Measurements from ENCODE around the gene TNRC18. TPM values are rescaled to one million over a fixed set of nuclear protein-coding genes. Genes with fewer than 3 reads are reported as not detected.

The TNRC18 gene
- total and polyA plus RNA-seq, 9 donors = 48.6 to 153 (median 91.8) TPM

DNA sequence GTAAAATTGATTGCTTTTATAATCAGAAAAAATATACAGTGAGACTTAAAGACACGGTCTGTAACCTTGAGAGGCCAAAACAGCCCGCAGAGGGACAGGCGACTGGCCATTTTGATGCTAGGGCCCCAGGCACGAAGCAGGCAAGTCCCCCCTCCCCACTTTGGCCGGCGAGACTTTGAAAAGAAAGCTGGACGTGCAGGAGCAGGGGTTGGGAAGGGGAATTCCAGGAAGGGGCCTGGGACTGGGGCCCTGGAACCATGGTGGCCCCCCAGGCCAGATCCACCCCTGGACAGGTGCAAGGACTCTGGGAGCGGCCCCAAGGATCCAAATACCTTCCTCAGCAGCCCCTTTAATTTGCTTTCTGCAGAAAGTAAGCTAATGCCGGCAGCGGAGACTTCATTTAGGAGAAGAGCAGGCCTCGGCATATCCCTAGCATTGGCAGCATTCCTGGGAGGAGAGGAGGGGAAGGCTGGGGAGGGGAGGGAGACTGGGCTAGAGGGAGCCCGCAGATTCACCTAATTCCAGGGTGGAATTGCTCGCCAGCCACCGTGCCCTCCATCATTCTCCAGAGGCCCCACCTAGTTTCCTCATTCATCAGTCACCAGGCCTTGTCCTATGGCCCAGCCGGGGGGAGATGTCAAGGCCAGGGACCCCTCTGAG is 24.9 kb upstream of the TNRC18 start:
- no peak overlapping the region for H3K27ac ChIP-seq
- no peaks in the 10 kb centered on the region for H3K27me3 ChIP-seq
- peaks cover 5% of the 10 kb centered on the region for H3K4me1 ChIP-seq (ENCODE audit: insufficient read depth)
- intact Hi-C loops (cut with DNase I) = loop anchor here in 2 of 4 donors (5.0 to 10.0 kb wide), 2 partner anchors 81 to 84 kb away; no protein-coding TSS in a partner anchor
- TF ChIP-seq, protein P1, sequence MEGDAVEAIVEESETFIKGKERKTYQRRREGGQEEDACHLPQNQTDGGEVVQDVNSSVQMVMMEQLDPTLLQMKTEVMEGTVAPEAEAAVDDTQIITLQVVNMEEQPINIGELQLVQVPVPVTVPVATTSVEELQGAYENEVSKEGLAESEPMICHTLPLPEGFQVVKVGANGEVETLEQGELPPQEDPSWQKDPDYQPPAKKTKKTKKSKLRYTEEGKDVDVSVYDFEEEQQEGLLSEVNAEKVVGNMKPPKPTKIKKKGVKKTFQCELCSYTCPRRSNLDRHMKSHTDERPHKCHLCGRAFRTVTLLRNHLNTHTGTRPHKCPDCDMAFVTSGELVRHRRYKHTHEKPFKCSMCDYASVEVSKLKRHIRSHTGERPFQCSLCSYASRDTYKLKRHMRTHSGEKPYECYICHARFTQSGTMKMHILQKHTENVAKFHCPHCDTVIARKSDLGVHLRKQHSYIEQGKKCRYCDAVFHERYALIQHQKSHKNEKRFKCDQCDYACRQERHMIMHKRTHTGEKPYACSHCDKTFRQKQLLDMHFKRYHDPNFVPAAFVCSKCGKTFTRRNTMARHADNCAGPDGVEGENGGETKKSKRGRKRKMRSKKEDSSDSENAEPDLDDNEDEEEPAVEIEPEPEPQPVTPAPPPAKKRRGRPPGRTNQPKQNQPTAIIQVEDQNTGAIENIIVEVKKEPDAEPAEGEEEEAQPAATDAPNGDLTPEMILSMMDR (IDR thresholded peaks at IDR 0.05) = no peak
- TF ChIP-seq POLR2A (IDR thresholded peaks at IDR 0.05) (no peak), EP300 (IDR thresholded peaks at IDR 0.05) (no peak)
- no peaks in the 10 kb centered on the region for H3K9me3 ChIP-seq
- DNase-seq = peak in 4 of 5 donors; percentile 48 to 67 (median 62)
- H3K36me3 ChIP-seq = no peaks in the 10 kb centered on the region
- H3K4me3 ChIP-seq = no peak overlapping the region
- 39 to 54% (median 47%) methylated on average over 14 to 15 of the region's 15 CpGs for WGBS, 3 donors

DNA sequence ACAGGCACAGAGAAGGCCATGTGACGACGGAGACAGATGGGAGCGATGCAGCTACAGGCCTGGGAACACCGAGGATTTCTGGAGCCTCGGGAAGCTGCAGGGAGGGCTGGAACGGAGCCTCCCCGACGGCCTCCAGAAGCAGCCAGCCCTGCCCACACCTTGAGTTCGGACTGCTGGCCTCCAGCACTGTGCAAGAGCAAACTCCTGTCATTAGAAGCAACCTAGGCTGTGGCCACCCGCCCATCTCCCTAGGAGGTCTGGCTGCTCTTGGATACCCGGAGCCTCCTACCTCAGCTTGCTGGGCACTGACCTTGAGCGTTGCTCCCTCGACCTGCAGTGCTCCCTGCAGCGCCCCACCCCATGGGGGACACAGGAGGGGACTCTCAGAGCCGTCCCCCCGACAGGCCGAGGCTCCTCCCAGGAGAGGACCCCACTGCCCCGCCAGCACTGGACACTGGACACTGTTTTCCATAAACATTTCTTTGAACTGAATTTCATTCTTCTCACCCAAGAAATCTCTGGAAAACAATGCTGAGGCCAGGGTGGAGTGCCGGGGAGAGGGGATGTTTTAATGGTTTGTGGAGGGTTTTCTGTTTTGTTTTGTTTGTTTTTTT is 22.5 kb upstream of the TNRC18 start:
- intact Hi-C loops (cut with DNase I) = loop anchor here in 2 of 4 donors (5.0 to 10.0 kb wide), 2 partner anchors 79 to 81 kb away; no protein-coding TSS in a partner anchor
- H3K4me3 ChIP-seq = no peak overlapping the region
- H3K9me3 ChIP-seq = no peaks in the 10 kb centered on the region
- H3K36me3 ChIP-seq = no peaks in the 10 kb centered on the region
- peak in 3 of 5 donors; percentile 41 to 54 (median 48) for DNase-seq
- H3K4me1 ChIP-seq (ENCODE audit: insufficient read depth) = peaks cover 5% of the 10 kb centered on the region
- H3K27ac ChIP-seq = no peak overlapping the region
- WGBS, 3 donors = 9 to 31% (median 24%) methylated on average over 19 of the region's 19 CpGs
- H3K27me3 ChIP-seq = no peaks in the 10 kb centered on the region
- TF ChIP-seq POLR2A (IDR thresholded peaks at IDR 0.05) = no peak
- TF ChIP-seq, protein P1 (IDR thresholded peaks at IDR 0.05) = no peak
- no peak for TF ChIP-seq EP300 (IDR thresholded peaks at IDR 0.05)

DNA sequence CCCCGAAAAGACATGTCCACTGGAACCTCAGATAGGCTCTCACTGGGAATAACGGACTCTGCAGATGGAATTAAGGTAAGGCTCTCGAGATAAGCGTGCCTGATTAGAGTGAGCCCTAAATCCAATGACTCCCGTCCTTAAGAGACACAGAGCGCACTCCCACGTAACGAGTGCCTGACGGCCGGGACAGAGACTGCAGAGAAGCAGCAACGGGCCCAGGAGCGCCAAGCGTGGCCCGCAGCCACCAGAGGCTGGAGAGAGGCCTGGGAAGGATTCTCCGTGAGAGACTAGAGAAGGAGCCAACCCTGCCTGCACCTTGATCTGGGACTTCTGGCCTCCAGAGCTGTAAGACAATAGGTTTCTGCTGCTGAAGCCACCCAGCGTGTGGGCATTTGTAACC is 20.0 kb upstream of the TNRC18 start:
- H3K27ac ChIP-seq = no peak overlapping the region
- H3K4me1 ChIP-seq (ENCODE audit: insufficient read depth) = peaks cover 9% of the 10 kb centered on the region
- no peak overlapping the region for H3K4me3 ChIP-seq
- H3K9me3 ChIP-seq = no peaks in the 10 kb centered on the region
- DNase-seq = no peak
- H3K27me3 ChIP-seq = no peaks in the 10 kb centered on the region
- intact Hi-C loops (cut with DNase I) = loop anchor here in 1 of 4 donors (10.0 kb wide), 1 partner anchor 79 kb away; no protein-coding TSS in a partner anchor
- WGBS, 3 donors = 83 to 86% (median 84%) methylated on average over 16 of the region's 16 CpGs
- H3K36me3 ChIP-seq = no peaks in the 10 kb centered on the region
- TF ChIP-seq EP300 (IDR thresholded peaks at IDR 0.05) (no peak), POLR2A (IDR thresholded peaks at IDR 0.05) (no peak)
- TF ChIP-seq, protein P1 (IDR thresholded peaks at IDR 0.05) = no peak

DNA sequence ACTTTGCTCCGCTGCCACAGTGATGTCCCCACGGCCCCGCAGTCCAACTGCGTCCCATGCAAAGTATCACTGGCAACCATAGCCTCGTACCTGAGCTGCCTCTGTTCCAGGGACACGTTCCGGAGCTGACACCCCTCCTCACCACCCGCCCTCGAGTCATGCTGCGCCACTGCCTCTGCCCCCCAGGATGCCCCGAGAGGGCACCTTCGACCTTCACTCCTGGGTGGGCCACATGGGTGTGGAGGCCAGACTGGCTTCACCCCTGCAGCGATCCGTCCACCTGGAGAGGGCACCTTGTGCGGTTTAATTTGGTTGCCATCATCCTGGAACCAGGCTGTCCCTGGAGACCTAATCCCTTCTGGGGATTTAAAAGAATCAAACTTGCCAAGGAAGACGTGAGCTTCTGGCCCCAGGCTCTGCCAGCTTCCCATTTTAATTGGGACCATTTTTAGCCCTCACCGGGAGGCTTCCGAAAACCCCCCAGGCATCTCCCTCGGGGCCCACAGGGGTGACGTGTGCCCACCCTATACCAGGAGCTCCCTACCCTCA is 19.2 kb upstream of the TNRC18 start:
- Histone ChIP-seq H3K4me1 (ENCODE audit: insufficient read depth) (peaks cover 12% of the 10 kb centered on the region), H3K9me3 (no peaks in the 10 kb centered on the region), H3K27ac (no peak overlapping the region), H3K4me3 (no peak overlapping the region), H3K36me3 (no peaks in the 10 kb centered on the region), H3K27me3 (no peaks in the 10 kb centered on the region)
- TF ChIP-seq POLR2A (IDR thresholded peaks at IDR 0.05) (no peak), EP300 (IDR thresholded peaks at IDR 0.05) (no peak)
- TF ChIP-seq, protein P1 (IDR thresholded peaks at IDR 0.05) = no peak
- intact Hi-C loops (cut with DNase I) = loop anchor here in 1 of 4 donors (10.0 kb wide), 1 partner anchor 78 kb away; no protein-coding TSS in a partner anchor
- DNase-seq = no peak
- 85 to 88% (median 87%) methylated on average over 20 of the region's 20 CpGs for WGBS, 3 donors
